Stimulated activated CD4-positive, alpha-beta T cell treated with anti-CD3 and anti-CD28 coated beads, TNF-alpha, amount 100 ng/mL, for 24 hours (primary cell): ENCODE measurements around the gene FBRS.
"Not testable (repeated sequence)": the region's sequence is repeated elsewhere in the genome, so short reads cannot be mapped to it uniquely, and the experiment has no call there.

Source experiments
- DNase-seq, 3 experiments: peaks; one replicate each; pipeline ENCODE4 v3.0.0-alpha.2; 2020; ENCODE audit warnings: low read depth in 3 of 3

The FBRS gene

DNA sequence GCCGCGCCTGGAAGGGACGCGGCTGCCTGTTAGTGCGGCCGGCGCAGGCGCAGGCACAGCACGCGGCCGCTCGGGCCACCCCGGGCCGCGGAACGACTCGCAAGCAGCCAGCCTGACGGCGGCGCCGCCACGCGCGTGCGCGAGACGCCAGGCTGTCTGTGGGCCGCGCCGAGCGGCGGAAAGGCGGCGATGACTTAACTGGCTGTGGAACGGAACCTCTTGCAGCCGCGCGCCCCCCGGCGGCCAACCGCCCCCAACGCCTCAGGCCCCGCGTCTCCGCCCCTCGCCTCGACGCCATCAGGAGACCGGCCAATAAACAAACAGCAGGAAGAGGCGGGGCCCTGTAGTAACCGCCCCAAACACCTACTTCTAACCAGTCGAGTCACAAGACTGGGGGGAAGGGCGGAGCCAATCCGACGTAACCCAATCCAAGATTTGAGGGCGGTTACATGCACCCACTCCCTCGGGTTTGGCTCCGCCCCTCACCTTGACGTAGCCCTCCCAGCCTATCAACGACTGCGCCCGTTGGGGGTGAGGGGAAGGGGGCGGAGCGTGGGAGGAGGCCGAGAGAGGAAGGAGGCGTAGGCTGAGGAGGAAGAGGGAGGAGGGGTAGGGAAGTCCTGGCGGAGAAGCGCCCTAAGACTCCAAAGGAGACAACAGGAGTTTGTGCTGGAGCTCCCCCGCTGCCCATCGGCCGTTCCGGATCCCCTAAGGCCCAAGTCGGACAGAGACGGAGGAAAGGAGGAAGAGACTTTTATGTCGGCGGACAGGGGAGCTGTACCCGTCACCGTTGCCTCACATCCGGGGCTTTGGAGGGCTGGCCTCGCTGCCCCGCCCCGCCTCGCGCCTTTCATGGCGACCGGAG lies at the start of gene FBRS:
FBRS (plus strand) TSS at position 566 of the 865 bp plus-strand sequence. CDS start 1,088 bp downstream, outside the sequence.
- DNase-seq, result peak; percentile 100

GRCh38 chr16:30609002-30609925 lies 49.0 kb upstream of the FBRS start:
- peak in 1 of 3 experiments; percentile 46 for DNase-seq

DNA sequence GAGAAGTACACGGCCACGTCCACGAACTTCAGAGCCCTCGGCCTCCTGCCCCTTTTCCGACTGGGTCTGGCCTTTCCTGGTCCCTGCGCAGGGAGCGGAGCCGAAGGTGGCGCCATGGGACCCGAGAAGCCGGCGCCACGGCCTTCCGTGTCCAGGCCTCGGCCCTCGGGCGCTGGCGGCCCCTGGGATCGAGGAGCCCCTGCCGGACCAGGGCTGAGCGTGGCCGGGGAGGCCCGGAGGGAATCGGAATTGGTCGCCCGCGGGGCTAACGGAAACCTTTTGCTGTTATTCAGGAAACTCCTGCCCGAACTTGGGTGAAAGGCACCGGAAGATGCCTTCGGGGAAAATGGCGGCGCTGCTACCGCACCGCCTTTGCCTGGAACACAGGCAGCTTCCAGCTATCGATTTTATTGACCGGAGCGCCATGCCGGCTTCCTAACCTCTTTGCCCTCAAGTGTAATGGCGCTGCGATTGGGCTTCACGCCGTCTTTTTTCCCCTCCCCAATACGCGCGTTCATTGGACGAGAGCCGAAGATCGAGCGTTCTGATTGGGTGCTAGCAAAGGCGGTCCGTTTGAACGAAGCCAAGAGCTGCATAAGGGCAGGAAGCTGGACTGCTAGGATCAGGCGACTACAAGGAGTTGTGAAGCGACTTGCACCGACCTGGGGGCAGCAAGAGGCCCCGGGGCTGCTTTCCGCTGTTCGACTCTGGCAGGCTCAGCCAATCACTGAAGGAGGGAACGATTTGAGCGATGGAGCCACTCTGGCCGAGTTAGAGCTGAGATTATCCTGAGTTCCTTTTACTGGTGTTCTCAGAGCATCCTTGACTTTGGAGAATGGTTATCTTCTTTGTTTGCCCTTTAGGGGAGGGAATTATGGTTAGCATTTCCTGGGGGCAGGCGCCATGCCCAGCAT lies 48.0 kb upstream of the FBRS start, which contains the start of gene ZNF689:
ZNF689 (minus strand) TSS at position 464 of the 914 bp plus-strand sequence; CDS start at position 116, 348 bp downstream.
- peak; percentile 85 to 93 (median 93) for DNase-seq

- DNase-seq, result peak; percentile 52 to 83 (median 54)
Observed at GRCh38 chr16:30615358-30616091, 42.7 kb upstream of the FBRS start.

- DNase-seq, result no peak
Observed at GRCh38 chr16:30619202-30619601, 39.0 kb upstream of the FBRS start.

DNA sequence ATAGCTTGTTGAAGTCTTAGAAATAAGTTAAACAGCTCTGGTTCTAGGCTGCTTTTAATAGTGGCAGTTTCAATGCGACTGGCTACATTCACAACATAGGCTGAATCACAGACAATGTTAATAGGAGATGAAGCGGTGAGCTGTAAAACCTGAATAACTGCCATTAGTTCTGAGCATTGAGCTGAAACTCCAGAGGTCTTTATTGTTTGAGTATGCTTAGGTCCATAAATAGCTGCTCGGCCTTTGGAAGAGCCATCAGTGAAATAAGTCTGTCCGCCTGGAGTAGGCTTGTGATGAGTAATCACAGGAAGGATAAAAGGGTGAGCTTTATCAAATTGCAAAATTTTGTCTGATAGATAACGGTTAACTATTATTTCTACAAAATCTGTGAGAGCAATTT lies 38.6 kb upstream of the FBRS start:
- DNase-seq, result no peak

DNA sequence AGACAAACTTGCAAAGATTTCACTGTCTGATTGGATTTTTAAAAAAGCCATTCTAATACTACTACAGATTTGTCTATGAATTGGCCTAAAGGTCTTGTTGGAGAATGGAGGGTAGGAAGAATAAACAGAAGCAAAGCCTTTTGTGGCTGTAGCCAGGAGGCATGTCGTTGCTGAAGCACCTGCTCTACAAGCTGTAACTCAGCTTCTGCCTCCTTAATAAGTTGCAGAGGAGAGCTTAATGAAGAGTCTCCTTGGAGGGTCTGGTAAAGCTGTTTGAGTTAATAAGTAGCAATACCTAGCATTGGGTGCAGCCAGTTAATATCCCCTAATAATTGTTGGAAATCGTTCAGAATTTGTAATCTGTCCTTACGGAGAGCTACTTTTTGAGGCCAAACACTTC lies 38.1 kb upstream of the FBRS start:
- no peak for DNase-seq

GRCh38 chr16:30621765-30622164 lies 36.5 kb upstream of the FBRS start:
- no peak for DNase-seq

DNA sequence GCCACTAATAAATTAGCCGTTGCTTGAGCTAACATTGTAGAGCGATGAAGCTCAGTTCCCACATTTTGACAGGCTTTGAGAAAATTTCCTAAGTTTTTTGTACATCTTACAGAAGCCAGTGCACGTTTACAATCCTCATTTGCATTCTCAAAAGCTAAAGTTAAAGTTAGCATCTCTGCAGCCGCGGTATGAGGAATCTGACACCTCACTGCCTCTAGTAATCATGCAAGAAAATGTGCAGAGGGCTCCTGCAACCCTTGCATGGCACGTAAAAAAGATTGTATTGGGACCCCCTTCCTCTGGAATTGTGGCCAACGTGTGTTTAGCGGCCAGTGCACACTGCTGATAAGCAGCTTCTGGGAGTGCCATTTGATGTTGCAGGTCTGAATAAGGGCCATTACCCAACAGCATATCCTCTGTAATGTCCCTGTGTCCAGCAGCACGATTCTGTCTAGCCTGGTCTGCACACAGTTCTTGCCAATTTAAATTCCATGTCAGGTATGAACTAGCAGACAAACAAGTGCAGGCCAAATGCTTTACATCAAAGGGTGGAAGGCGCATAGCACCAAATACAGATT lies 35.7 kb upstream of the FBRS start:
- no peak for DNase-seq

DNA sequence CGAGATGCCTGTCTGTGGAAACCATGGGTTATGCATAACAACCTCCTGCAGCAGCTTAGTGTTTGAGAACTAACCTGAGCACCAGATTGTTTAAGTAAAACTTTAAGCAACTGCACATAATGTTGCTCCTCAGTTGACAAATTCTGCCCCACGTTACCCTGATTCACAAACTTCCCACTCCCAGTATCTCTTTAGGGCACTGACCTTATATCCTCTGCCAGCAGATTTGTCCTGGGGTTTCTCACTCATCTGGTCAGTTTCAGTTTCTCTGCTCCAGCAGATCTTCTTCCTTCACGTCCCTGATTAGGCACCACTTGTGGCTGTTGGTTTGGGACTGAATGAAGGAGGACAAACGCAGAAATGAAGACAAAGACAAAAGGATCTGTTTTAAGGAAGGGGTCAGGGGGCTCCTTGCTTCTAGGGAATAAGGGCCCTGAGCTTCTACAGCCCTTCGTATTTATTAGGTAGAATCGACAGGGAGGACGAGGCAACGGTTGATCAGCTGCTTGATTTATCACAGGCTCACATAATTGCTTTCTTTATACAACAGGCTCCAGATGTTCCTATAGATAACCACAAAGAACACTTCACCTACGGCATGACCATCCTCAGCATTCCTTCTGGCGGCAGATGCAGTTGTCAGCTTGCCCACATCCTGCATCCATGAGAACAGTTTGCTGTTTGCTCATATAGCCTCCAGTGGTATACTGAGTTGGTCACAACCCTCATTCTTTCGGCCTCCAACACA lies 34.5 kb upstream of the FBRS start:
- DNase-seq, result no peak

DNA sequence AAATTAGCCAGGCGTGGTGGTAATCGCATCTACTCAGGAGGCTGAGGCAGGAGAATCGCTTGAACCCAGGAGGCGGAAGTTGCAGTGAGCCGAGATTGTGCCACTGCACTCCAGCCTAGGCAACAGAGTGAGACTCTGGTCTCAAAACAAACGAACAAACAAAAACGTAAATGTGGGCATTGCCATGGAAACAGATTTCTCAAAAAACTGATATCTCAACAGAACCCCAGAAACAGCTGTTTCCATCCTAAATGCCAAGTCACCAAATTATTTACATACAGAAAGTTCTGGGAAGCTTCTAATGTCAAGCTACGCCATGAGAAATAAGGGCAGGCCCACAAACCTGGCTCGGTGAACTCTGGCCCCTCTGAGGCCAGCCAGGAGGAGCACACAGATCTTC lies 32.0 kb upstream of the FBRS start:
- DNase-seq, result no peak

DNA sequence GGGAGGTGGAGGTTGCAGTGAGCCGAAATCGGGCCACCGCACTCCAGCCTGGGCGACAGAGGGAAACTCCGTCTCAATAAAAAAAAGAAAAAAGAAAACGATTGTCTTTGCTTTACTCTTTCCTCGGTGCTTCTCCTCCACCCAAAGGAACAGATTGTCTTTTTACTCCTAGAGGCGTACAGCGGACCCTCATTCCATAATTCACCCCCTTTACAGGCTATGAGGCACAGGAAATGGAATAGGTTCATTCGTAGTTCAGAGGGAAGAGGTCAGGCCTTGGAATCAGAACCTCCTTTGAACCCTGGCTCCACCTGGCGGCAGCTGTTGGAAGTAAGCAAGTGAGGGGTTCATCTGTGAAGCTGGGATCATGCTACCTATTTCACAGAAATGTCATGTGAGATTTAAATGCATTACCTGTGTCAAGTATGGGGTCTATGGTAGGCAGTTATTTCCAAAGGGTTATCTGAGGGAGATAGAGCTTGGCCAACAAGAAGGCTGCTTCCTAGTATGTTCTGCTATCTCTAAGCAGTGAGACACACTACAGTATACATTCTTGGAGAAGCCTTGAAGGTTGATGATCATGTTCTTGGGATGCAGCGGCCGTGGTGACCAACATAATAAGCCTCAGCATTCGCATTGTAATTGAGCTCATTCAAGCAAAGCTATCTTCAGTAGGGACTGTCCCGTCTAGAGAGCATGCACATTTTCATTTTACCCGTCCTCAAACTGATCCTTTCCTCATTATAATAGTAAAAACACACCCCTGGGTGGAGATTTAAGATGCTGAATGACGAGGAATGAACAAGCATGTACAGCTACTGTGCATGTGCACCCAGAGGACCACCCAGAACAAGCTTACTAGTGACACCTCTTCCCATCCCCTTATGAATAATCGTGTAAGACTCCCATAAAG lies 29.3 kb upstream of the FBRS start:
- peak; percentile 74 to 92 (median 90) for DNase-seq

- DNase-seq, result not testable (repeated sequence)
Observed at GRCh38 chr16:30632454-30632853, 25.8 kb upstream of the FBRS start.

- DNase-seq, result no peak
Observed at GRCh38 chr16:30633526-30633925, 24.7 kb upstream of the FBRS start.

GRCh38 chr16:30636599-30636998 lies 21.6 kb upstream of the FBRS start:
- no peak for DNase-seq

DNA sequence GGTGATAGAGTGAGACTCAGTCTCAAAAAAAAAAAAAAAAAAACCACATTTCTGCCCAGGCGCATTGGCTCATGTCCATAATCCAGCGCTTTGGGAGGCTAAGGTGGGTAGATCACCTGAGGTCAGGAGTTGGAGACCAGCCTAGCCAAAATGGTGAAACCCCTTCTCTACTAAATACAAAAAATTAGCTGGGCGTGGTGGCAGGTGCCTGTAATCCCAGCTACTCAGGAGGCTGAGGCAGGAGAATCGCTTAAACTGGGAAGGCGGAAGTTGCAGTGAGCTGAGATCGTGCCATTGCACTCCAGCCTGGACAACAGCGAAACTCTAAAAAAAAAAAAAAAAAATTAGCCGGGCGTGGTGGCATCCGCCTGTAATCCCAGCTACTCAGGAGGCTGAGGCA lies 21.1 kb upstream of the FBRS start:
- not testable (repeated sequence) for DNase-seq

GRCh38 chr16:30637944-30638343 lies 20.3 kb upstream of the FBRS start:
- DNase-seq, result no peak

DNA sequence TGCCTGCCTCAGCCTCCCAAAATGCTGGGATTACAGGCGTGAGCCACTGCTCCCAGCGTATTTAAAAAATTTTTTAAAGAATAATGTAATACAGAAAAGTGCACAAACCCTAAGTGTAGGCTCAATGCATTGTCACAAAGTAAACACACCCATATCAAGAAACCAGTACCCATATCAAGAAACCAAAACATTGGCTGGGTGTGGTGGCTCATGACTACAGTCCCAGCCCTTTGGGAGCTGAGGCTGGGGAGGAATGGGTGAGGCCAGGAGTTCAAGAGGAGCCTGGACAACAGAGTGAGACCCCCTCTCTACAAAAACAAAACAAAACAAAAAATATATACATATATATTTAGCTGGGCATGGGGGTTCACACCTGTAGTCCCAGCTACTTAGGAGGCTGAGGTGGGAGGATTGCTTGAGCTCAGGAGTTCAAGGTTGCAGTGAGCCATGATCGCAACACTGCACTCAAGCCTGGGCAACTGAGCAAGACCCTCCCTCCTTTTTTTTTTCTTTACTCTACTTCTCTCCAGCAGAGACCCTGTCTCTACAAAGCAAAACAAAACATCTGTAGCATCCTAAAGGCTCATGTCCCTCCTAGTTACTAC lies 16.8 kb upstream of the FBRS start:
- DNase-seq, result no peak
